GM12878 (cell line): ENCODE results near the gene OSMR.

ENCODE experiments used
- ELK1 ChIP-seq: IDR thresholded peaks from 2 replicates; pipeline ENCODE4 v1.6.1; 2012; ENCODE audit warnings: low read depth, low read length, improper control_type of control experiment
- SMAD1 ChIP-seq: fragments of 450-650 bp; IDR thresholded peaks from 2 replicates; pipeline ENCODE4 v1.6.1; 2018; ENCODE audit warnings: mild to moderate bottlenecking, low read depth; ENCODE audit not compliant: partially characterized antibody

- TF ChIP-seq ELK1 (no peak), SMAD1 (no peak)
Measured at GRCh38 chr5:38809388-38810359, 36.1 kb upstream of the OSMR start.
